Uterus (tissue), 2 donors: ENCODE data around the gene ARHGEF16.

Experiments
- CTCF ChIP-seq, 4 experiments: fragments of 200-600 bp in 2 of 4; fragments of 450-650 bp in 2 of 4; sonication (generic) in 2 of 4; IDR thresholded peaks; one replicate each; pipeline ENCODE4 v1.5.1; 2016 to 2019; ENCODE audit warnings: antibody characterized with exemption in 4 of 4, mild to moderate bottlenecking in 2 of 4, moderate library complexity in 1 of 4
- POLR2A ChIP-seq, 2 donors: fragments of 450-650 bp; IDR thresholded peaks; one replicate each; pipeline ENCODE4 v1.6.1; 2016; ENCODE audit warnings: antibody characterized with exemption in 2 of 2, mild to moderate bottlenecking in 1 of 2, moderate library complexity in 1 of 2

- TF ChIP-seq CTCF (IDR thresholded peaks at IDR 0.05) (no peak), POLR2A (IDR thresholded peaks at IDR 0.05) (no peak)
Measured at GRCh38 chr1:3469104-3469848, 14.8 kb downstream of the ARHGEF16 start.
